DOHH2 (cell line): ENCODE results near the gene MAN1C1.
"Not testable (repeated sequence)": the region's sequence is repeated elsewhere in the genome, so short reads cannot be mapped to it uniquely, and the experiment has no call there.

Source experiments
- H3F3A ChIP-seq: fragments of 200-600 bp; sonication (generic), shearing (Covaris generic); 2 replicates; pipeline ENCODE4 v1.6.0; 2016; ENCODE audit warnings: antibody characterized with exemption, mild to moderate bottlenecking; ENCODE audit not compliant: control insufficient read depth, insufficient read depth
- H3K27ac ChIP-seq: fragments of 200-600 bp; sonication (generic); 2 replicates; pipeline ENCODE4 v1.5.1; 2014; ENCODE audit warnings: low read depth, mild to moderate bottlenecking, low read length, moderate library complexity
- H3K27me3 ChIP-seq: fragments of 200-600 bp; sonication (generic); 2 replicates; pipeline ENCODE4 v1.6.1; 2014; ENCODE audit warnings: mild to moderate bottlenecking, low read length, mixed read lengths; ENCODE audit not compliant: control insufficient read depth
- H3K36me3 ChIP-seq: fragments of 200-600 bp; sonication (generic); 2 replicates; pipeline ENCODE4 v1.6.1; 2014; ENCODE audit warnings: mild to moderate bottlenecking, low read length, moderate library complexity, mixed read lengths; ENCODE audit not compliant: control insufficient read depth
- H3K4me1 ChIP-seq: fragments of 200-600 bp; sonication (generic); 2 replicates; pipeline ENCODE4 v1.6.1; 2014; ENCODE audit warnings: mild to moderate bottlenecking, low read length, mixed read lengths; ENCODE audit not compliant: control insufficient read depth
- H3K4me2 ChIP-seq: fragments of 200-600 bp; sonication (generic); 2 replicates; pipeline ENCODE4 v1.6.0; 2014; ENCODE audit warnings: mild to moderate bottlenecking, low read length, moderate library complexity
- H3K4me3 ChIP-seq: fragments of 200-600 bp; sonication (generic); 2 replicates; pipeline ENCODE4 v1.5.1; 2014; ENCODE audit warnings: mild to moderate bottlenecking, low read length, mixed read lengths
- H3K79me2 ChIP-seq: fragments of 200-600 bp; sonication (generic); 2 replicates; pipeline ENCODE4 v1.6.1; 2014; ENCODE audit warnings: mild to moderate bottlenecking, low read length, mixed read lengths; ENCODE audit not compliant: control insufficient read depth
- H3K9me2 ChIP-seq: fragments of 200-600 bp; sonication (generic); replicated peaks from 2 replicates; pipeline ENCODE4 v1.6.1; 2014; ENCODE audit warnings: mild to moderate bottlenecking, low read length, mixed read lengths; ENCODE audit not compliant: control insufficient read depth
- H3K9me3 ChIP-seq: fragments of 200-600 bp; sonication (generic); 2 replicates; pipeline ENCODE4 v1.6.1; 2014; ENCODE audit warnings: antibody characterized with exemption, low read length, mixed read lengths; ENCODE audit not compliant: control insufficient read depth, insufficient read depth
- H4K20me1 ChIP-seq: fragments of 200-600 bp; sonication (generic); 2 replicates; pipeline ENCODE4 v1.6.0; 2014; ENCODE audit warnings: low read depth, mild to moderate bottlenecking, antibody characterized with exemption, low read length, moderate library complexity; ENCODE audit not compliant: control insufficient read depth, insufficient read depth
- CTCF ChIP-seq: fragments of 200-600 bp; sonication (generic); IDR thresholded peaks from one replicate; pipeline ENCODE4 v1.5.1; 2014; ENCODE audit warnings: antibody characterized with exemption, mild to moderate bottlenecking, low read depth, low read length; ENCODE audit not compliant: poor library complexity, severe bottlenecking
- EZH2phosphoT487 ChIP-seq: fragments of 200-600 bp; sonication (generic); IDR thresholded peaks from 2 replicates; pipeline ENCODE4 v1.6.1; 2017; ENCODE audit warnings: borderline replicate concordance, mild to moderate bottlenecking, antibody characterized with exemption, low read length, moderate library complexity, mixed read lengths

The MAN1C1 gene

GRCh38 chr1:25598879-25599278 is 17.7 kb upstream of the MAN1C1 start:
- H3K4me3 ChIP-seq: no peak overlapping the region
- no peaks in the 10 kb centered on the region for H3F3A ChIP-seq
- H3K4me1 ChIP-seq: peaks cover 5% of the 10 kb centered on the region; the same call in 1 of the 2 replicates
- H3K79me2 ChIP-seq: no peaks in the 10 kb centered on the region
- TF ChIP-seq EZH2phosphoT487 (no peak), CTCF (no peak)
- no peaks in the 10 kb centered on the region for H3K9me2 ChIP-seq
- peaks cover 26% of the 10 kb centered on the region for H3K27me3 ChIP-seq
- H4K20me1 ChIP-seq: no peaks in the 10 kb centered on the region
- no peak overlapping the region for H3K27ac ChIP-seq
- H3K4me2 ChIP-seq: no peak overlapping the region
- no peaks in the 10 kb centered on the region for H3K36me3 ChIP-seq
- no peaks in the 10 kb centered on the region for H3K9me3 ChIP-seq

- Histone ChIP-seq H3K4me1 (peaks cover 6% of the 10 kb centered on the region; the same call in 1 of the 2 replicates), H3K79me2 (no peaks in the 10 kb centered on the region), H3K27ac (no peak overlapping the region), H3K27me3 (peaks cover 22% of the 10 kb centered on the region), H3K9me2 (no peaks in the 10 kb centered on the region), H3K4me3 (no peak overlapping the region), H3K36me3 (no peaks in the 10 kb centered on the region), H3F3A (no peaks in the 10 kb centered on the region), H3K9me3 (no peaks in the 10 kb centered on the region), H4K20me1 (no peaks in the 10 kb centered on the region), H3K4me2 (no peak overlapping the region)
- no peak for TF ChIP-seq EZH2phosphoT487
- no peak for TF ChIP-seq CTCF
Measured at GRCh38 chr1:25599969-25600610, 16.5 kb upstream of the MAN1C1 start.

GRCh38 chr1:25600971-25601699 is 15.5 kb upstream of the MAN1C1 start:
- H3K9me2 ChIP-seq, H3K36me3 ChIP-seq, H3K4me3 ChIP-seq, H3K27ac ChIP-seq, H3K9me3 ChIP-seq, H3K4me2 ChIP-seq, H4K20me1 ChIP-seq, H3K79me2 ChIP-seq, H3F3A ChIP-seq: not testable (repeated sequence)
- Histone ChIP-seq H3K4me1 (peaks cover 12% of the 10 kb centered on the region; the same call in 1 of the 2 replicates), H3K27me3 (peaks cover 17% of the 10 kb centered on the region)

GRCh38 chr1:25603779-25604538 is 12.6 kb upstream of the MAN1C1 start:
- Histone ChIP-seq H3K4me1 (peaks cover 20% of the 10 kb centered on the region), H3K27me3 (peaks cover 13% of the 10 kb centered on the region)
- not testable (repeated sequence) for H3F3A ChIP-seq, H3K27ac ChIP-seq, H3K9me2 ChIP-seq, H3K36me3 ChIP-seq, H3K4me3 ChIP-seq, H3K4me2 ChIP-seq, H4K20me1 ChIP-seq, H3K79me2 ChIP-seq, H3K9me3 ChIP-seq
